Activated T-cell treated with anti-CD3 and anti-CD28 coated beads, Interleukin-2, amount 50 U/mL, for 24 hours (primary cell): ENCODE data around the gene EAF1.
"Not testable (repeated sequence)": the region's sequence is repeated elsewhere in the genome, so short reads cannot be mapped to it uniquely, and the experiment has no call there.

Source experiments
- DNase-seq: peaks from one replicate; pipeline ENCODE4 v3.0.0-alpha.2; 2020
- H3K27ac Mint-ChIP-seq: 2 replicates; pipeline ENCODE4 v1.8.0; 2020; ENCODE audit warnings: mild to moderate bottlenecking, mixed read lengths
- H3K27me3 Mint-ChIP-seq: 2 replicates; pipeline ENCODE4 v1.8.0; 2020; ENCODE audit warnings: mixed read lengths
- H3K36me3 Mint-ChIP-seq: 2 replicates; pipeline ENCODE4 v1.8.0; 2020; ENCODE audit warnings: low read depth, mixed read lengths
- H3K4me1 Mint-ChIP-seq: 2 replicates; pipeline ENCODE4 v1.8.0; 2020; ENCODE audit warnings: low read depth, mixed read lengths
- H3K4me3 Mint-ChIP-seq: 2 replicates; pipeline ENCODE4 v1.8.0; 2020; ENCODE audit warnings: mild to moderate bottlenecking, moderate library complexity, mixed read lengths
- H3K9me3 Mint-ChIP-seq: 2 replicates; pipeline ENCODE4 v1.8.0; 2020; ENCODE audit warnings: mixed read lengths

EAF1 gene

DNA sequence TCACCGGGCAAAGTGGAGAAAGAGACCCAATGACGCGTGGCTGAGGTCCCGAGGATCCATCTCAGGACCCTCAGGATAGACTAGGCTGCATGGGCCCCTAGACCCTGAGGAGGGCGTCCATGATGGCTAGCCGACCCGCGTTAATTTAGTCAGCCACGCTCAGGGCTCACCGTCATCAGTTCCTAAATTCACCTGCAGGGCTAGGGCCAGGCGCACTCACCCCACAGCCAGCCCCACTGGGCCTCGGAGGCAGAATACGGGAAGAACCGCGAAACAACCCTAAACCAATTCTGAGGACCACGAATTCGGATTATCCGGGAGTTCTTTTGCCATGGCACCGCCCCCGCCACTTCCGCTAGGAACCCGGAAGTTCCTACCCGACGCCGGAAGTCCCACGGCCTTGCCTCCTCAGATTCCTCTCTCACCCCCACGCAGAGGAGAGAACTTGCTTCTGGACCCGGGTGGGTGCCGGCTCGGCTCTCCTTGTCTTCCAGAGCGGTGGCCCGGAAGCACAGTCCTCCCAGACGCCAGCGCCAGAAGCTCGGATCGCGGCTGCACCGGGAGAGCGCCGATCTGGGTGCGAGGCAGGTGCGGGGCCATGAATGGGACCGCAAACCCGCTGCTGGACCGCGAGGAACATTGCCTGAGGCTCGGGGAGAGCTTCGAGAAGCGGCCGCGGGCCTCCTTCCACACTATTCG, at the start of gene EAF1, which contains the start of gene METTL6:
Gene EAF1 (plus strand): TSS at position 417 of the 699 bp plus-strand sequence. CDS start 182 bp downstream, at position 599.
Gene METTL6 (minus strand): TSS at position 363 of the 699 bp plus-strand sequence. CDS start 1,033 bp downstream, outside the sequence.
- Mint-ChIP-seq H3K27ac (peak within 1 kb of the TSS; percentile 98), H3K4me1 (peaks cover 55% of the 10 kb centered on the region), H3K27me3 (no peaks in the 10 kb centered on the region), H3K4me3 (peak within 1 kb of the TSS; percentile 88), H3K9me3 (peaks cover 4% of the 10 kb centered on the region), H3K36me3 (peaks cover 89% of the 10 kb centered on the region)
- peak; percentile 91 for DNase-seq

DNA sequence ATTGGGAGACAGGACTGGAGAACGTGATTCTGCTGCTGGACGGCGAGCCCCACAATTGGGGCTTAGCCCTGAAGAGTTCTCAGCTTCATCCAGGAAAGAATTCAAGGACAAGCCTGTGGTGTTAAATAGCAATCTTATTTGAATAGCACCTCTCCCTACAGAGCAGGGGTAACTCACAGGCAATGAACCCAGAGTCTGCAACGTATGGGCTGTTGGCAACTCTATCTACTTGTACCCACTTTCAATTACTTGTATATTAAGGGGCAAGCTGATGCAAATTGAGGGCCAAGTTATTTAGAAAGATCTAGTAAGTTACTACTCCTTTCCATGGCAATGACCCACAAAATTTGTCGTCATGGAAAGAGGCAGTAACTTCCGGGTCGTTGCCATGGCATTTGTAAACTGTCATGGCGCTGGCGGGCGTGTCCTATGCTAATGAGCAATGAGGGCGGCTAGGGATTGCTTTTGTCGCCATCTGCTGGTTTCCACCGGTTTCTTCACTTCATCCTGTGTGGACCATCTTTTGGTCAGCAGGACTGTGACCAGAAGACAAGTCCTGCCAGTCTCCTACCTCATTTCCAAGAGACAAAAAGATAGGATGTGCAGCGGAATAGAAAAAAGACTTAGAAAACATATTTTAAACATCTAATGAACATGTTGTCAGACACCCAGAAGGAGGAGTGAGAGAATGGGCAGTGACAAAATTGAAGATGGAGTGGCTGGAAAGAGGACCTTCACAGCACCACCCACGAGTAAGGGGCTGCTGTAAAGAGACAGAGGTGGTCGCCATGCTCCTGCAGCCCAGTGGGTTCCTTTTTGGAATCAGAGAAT, 49.2 kb upstream of the EAF1 start:
- peak; percentile 92 for DNase-seq
- Mint-ChIP-seq H3K27me3 (no peaks in the 10 kb centered on the region), H3K4me3 (no peak overlapping the region)

DNA sequence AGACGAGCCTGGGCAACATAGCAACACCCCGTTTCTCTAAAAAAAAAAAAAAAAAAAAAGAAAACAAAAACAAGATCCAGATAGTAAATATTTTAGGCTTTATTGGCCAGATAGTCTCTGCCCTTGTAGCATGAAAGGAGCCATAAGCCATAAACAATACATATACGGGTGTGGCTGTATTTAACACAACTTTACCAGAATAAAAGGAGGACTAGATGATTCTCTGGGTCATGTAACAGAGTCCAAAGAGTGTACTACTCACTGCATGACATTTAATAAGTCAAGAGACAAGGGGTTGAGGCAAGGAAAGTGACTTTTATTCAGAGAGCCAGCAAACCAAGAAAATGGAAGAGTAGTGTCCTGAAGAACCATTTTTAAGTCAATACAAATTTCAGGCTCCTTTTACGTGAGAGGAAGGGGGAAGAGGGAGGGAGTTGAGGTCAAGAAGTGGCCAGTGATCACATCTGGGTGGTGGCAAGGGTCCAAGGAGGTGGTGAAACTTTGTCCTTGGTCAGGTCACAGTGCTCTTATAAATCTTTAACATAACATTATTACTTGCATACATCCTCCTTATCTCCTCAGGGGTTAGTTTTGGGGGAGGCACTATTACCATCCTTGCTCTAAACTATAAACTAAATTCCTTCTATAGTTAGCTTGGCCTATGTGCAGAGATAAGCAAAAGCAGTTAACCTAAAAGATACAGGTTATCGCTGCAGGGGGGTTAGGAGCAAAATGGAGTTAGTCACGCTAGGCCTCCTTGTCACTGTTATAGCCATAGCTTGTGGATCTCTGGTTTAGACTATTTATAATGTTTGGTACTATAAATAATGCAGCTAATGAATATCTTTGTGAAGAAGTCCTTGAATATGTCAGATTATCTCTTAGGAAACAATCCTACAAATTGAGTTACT, 46.2 kb upstream of the EAF1 start:
- no peak for DNase-seq
- H3K4me3 Mint-ChIP-seq, result no peak overlapping the region
- peaks cover 7% of the 10 kb centered on the region for H3K4me1 Mint-ChIP-seq
- no peaks in the 10 kb centered on the region for H3K9me3 Mint-ChIP-seq
- H3K27me3 Mint-ChIP-seq, result no peaks in the 10 kb centered on the region
- no peaks in the 10 kb centered on the region for H3K36me3 Mint-ChIP-seq
- H3K27ac Mint-ChIP-seq, result no peak overlapping the region

More for the DNA sequence above, 49.2 kb upstream of the EAF1 start:
- H3K27ac Mint-ChIP-seq, result peak overlapping the region; percentile 90
- no peaks in the 10 kb centered on the region for H3K9me3 Mint-ChIP-seq
- H3K36me3 Mint-ChIP-seq, result no peaks in the 10 kb centered on the region
- peaks cover 10% of the 10 kb centered on the region for H3K4me1 Mint-ChIP-seq

DNA sequence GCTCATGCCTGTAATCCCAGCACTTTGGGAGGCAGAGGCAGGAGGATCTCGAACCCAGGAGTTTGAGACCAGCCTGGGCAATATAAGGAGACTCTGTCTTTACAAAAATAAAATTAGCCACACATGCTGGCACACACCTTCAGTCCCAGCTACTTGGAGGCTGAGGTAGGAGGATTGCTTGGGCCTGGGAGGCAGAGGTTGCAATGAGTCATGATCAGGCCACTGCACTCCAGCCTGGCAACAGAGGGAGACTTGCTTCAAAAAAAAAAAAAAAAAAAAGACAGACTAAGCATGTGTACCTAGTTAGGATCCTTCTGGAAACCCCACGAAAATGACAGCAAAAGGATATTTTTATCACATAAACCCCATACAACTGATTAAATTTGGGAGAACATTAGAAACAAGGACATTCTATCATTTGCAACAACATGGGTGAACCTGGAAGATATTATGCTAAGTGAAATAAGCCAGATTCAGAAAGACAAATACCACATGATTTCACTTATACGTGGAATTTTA, 44.9 kb upstream of the EAF1 start:
- DNase-seq, result no peak
- H3K27me3 Mint-ChIP-seq, result no peaks in the 10 kb centered on the region
- H3K36me3 Mint-ChIP-seq, result no peaks in the 10 kb centered on the region
- H3K4me1 Mint-ChIP-seq, result peaks cover 7% of the 10 kb centered on the region
- H3K27ac Mint-ChIP-seq, result no peak overlapping the region
- peaks cover 3% of the 10 kb centered on the region for H3K9me3 Mint-ChIP-seq
- no peak overlapping the region for H3K4me3 Mint-ChIP-seq

DNA sequence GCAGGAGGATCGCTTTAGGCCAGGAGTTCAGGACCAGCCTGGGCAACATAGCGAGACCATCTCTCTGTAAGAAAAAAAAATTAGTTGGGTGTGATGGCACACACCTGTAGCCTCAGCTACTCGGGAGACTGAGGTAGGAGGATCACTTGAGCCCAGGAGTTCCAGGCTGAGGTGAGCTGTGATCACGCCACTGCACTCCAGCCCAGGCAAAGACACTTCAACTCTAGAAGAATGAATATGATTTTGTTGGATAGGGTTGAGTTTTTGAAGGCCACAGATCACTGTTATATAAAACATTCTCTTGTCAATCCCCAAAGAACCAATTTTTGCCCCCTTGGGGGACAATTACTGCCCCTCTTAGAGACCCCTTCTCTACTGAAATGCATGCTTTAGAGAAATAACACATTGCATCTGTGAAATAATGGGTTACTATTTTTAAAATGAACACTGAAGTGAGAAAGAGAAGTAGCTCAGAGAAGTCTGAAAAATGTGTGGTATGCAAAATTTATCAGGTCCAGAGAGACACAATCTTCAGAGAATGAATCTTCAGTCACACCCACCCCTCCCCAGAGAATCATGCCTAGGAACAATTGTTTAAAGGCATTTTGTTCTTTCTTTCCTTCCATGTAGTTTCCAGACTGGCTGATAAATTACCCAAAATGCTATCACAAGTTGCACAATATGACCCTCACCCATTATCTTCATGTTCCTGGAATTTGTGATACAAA, 42.7 kb upstream of the EAF1 start:
- Mint-ChIP-seq H3K4me3 (no peak overlapping the region), H3K4me1 (no peaks in the 10 kb centered on the region), H3K9me3 (peaks cover 3% of the 10 kb centered on the region), H3K36me3 (no peaks in the 10 kb centered on the region), H3K27me3 (no peaks in the 10 kb centered on the region), H3K27ac (no peak overlapping the region)
- DNase-seq, result no peak

DNA sequence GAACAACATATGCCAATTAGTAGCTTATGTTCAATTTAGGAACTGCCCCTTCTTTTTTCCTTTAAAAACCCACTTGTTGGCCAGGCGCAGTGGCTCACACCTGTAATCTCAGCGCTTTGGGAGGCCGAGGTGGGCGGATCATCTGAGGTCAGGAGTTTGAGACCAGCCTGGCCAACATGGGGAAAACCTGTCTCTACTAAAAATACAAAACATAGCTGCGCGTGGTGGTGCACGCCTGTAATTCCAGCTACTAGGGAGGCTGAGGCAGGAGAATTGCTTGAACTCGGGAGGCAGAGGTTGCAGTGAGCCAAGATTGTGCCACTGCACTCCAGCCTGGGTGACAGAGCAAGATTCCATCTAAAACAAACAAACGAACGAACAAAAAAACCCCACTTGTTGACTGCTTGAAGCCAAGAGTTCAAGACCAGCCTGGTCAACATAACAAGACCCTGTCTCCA, 42.1 kb upstream of the EAF1 start:
- not testable (repeated sequence) for H3K27ac Mint-ChIP-seq, DNase-seq, H3K9me3 Mint-ChIP-seq, H3K36me3 Mint-ChIP-seq, H3K4me3 Mint-ChIP-seq, H3K27me3 Mint-ChIP-seq, H3K4me1 Mint-ChIP-seq

DNA sequence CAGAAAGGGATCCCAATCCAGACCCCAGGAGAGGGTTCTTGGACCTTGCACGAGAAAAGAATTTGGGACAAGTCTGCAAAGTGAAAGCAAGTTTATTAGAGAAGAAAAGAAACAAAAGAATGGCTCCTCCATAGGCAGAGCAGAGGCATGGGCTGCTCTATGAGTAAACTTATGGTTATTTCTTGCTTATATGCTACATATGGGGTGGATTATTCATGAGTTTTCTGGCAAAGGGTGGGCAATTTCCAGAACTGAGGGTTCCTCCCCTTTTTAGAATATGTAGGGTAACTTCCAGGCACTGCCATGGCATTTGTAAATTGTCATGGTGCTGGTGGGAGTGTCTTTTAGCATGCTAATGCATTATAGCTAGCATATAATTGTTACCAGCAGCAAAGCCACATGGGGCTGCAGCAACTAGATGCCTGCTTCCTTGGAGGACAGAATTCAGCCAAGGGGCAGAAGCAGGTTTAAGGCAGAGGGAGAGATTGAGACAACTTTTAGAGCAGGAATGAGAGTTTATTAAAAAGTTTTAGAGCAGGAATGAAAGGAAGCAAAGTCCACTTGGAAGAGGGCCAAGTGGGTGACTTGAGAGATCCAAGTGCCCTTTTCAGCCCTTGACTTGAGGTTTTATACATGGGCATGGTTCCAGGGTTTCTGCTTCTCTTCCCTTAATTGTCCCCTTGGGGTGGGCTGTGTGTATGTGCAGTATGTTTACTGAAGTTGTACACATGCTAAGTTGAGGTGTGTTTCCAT, 41.3 kb upstream of the EAF1 start:
- H3K4me3 Mint-ChIP-seq, result no peak overlapping the region
- H3K27me3 Mint-ChIP-seq, result no peaks in the 10 kb centered on the region
- peaks cover 3% of the 10 kb centered on the region for H3K9me3 Mint-ChIP-seq
- no peak overlapping the region for H3K27ac Mint-ChIP-seq
- no peaks in the 10 kb centered on the region for H3K4me1 Mint-ChIP-seq
- DNase-seq, result no peak
- H3K36me3 Mint-ChIP-seq, result no peaks in the 10 kb centered on the region

DNA sequence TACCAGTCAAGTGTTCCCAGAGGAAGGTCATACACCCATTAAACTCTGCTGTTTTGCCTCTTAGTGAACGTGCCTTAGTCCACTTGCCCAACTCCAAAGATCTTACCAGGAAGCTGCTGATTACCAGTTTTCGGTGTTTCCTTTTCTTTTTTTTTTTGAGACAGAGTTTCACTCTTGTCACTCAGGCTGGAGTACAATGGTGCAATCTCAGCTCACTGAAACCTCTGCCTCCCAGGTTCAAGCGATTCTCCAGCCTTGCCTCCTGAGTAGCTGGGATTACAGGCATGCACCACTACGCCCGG, 40.8 kb upstream of the EAF1 start:
- not testable (repeated sequence) for DNase-seq, H3K4me3 Mint-ChIP-seq, H3K36me3 Mint-ChIP-seq, H3K27ac Mint-ChIP-seq, H3K4me1 Mint-ChIP-seq, H3K9me3 Mint-ChIP-seq, H3K27me3 Mint-ChIP-seq

DNA sequence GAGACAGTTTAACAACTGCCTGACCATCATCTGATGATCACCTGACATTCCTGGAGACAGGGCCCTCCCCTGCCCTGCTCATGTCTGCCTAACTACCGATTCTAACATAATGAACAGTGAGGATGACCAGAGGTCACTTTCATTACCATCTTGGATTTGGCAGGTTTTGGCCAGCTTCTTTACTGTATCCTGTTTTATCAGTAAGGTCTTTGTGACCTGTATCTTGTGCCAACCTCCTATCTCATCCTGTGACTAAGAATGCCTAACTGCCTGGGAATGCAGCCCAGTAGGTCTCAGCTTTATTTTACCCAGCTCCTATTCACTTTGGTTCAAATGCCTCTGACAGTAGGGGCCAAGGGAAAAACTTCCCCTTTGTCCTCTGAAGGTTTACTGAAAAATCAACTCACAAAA, 40.2 kb upstream of the EAF1 start:
- DNase-seq, result no peak
- Mint-ChIP-seq H3K36me3 (no peaks in the 10 kb centered on the region), H3K4me1 (no peaks in the 10 kb centered on the region), H3K9me3 (peaks cover 3% of the 10 kb centered on the region), H3K4me3 (no peak overlapping the region), H3K27me3 (no peaks in the 10 kb centered on the region), H3K27ac (no peak overlapping the region)

DNA sequence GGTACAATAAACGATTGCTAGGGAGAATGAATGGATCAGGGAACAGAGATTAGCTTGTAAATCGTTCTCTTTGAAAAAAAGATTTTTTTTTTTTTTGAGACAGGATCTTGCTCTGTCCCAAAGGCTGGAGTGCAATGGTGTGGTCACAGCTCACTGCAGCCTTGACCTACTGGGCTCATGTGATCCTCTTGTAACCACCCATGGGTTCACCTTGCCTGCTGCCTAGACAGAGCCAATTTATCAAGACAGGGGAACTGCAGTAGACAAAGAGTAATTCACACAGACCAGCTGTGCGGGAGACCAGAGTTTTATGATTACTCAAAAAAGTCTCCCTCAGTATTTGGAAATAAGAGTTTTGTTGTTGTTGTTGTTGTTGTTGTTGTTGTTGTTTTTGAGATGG, 39.7 kb upstream of the EAF1 start:
- H3K4me3 Mint-ChIP-seq, result no peak overlapping the region
- H3K9me3 Mint-ChIP-seq, result peaks cover 3% of the 10 kb centered on the region
- H3K27ac Mint-ChIP-seq, result no peak overlapping the region
- DNase-seq, result no peak
- no peaks in the 10 kb centered on the region for H3K27me3 Mint-ChIP-seq
- no peaks in the 10 kb centered on the region for H3K36me3 Mint-ChIP-seq
- H3K4me1 Mint-ChIP-seq, result no peaks in the 10 kb centered on the region

DNA sequence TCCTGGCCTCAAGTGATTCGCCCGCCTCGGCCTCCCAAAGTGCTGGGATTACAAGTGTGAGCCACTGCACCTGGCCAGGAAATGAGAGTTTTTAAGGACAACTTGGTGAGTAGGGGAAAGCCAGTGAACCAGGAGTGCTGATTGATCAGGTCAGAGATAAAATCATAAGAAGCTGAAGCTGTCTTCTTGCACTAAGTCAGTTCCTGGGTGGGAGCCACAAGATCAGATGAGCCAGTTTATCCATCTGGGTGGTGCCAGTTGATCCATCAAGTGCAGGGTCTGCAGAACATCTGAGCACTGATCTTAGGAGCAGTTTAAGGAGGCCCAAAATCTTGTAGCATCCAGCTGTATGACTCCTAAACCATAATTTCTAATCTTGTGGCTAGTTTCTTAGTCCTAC, 39.1 kb upstream of the EAF1 start:
- not testable (repeated sequence) for H3K27ac Mint-ChIP-seq, H3K36me3 Mint-ChIP-seq, DNase-seq, H3K4me1 Mint-ChIP-seq, H3K9me3 Mint-ChIP-seq, H3K4me3 Mint-ChIP-seq, H3K27me3 Mint-ChIP-seq

DNA sequence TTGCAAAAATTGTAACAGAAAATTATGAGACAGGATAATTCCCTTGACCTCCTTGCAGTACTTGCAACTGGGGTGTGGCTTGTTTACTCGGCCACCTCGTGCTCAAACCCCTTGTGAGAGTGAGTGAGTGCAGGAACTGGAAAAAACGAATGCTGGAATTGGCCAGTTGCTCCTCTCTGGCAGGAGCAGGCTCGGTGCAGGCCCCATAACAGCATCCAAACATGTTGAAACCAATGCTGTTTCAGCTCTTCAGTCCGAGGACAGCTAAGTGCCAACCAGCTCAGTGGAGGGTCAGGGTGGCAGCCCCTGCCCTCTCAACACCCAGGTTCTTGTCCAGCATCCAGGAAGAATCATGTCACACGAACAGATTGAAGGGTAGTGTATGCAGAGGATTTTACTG, 36.9 kb upstream of the EAF1 start:
- no peaks in the 10 kb centered on the region for H3K27me3 Mint-ChIP-seq
- no peaks in the 10 kb centered on the region for H3K4me1 Mint-ChIP-seq
- H3K4me3 Mint-ChIP-seq, result no peak overlapping the region
- peaks cover 3% of the 10 kb centered on the region for H3K9me3 Mint-ChIP-seq
- H3K27ac Mint-ChIP-seq, result no peak overlapping the region
- H3K36me3 Mint-ChIP-seq, result no peaks in the 10 kb centered on the region
- no peak for DNase-seq

DNA sequence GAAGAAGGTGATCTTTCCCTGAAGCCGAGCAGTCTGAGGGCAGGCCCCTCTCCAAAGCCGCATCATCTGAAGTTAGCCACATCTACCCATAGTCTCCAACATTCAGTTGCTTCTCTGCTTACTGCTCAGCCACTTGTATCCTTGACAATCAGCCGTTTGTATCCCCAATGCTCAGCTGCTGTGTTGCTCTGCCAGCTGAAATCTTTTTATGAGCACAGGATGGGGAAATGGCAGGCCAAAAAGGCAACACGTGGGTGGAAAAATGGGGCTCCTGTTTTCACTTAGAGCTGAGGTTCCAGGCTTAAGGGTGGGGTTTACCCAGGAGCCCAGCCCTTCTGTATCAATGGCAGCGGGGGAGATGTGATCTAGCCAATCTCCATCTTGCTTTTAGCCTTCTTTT, 36.4 kb upstream of the EAF1 start:
- no peaks in the 10 kb centered on the region for H3K36me3 Mint-ChIP-seq
- no peaks in the 10 kb centered on the region for H3K4me1 Mint-ChIP-seq
- no peak for DNase-seq
- no peaks in the 10 kb centered on the region for H3K27me3 Mint-ChIP-seq
- no peak overlapping the region for H3K4me3 Mint-ChIP-seq
- H3K27ac Mint-ChIP-seq, result no peak overlapping the region
- peaks cover 3% of the 10 kb centered on the region for H3K9me3 Mint-ChIP-seq
